Measurements from ENCODE around the gene BMP2. TPM values are rescaled to one million over a fixed set of nuclear protein-coding genes. Genes with fewer than 3 reads are reported as not detected.
A peak's percentile ranks its signal among the peaks of the same experiment; 100 is the strongest.

BMP2 gene
- total RNA-seq, 4 donors from 2014 or later = 1.6 to 4.3 (median 2.9) TPM

DNA sequence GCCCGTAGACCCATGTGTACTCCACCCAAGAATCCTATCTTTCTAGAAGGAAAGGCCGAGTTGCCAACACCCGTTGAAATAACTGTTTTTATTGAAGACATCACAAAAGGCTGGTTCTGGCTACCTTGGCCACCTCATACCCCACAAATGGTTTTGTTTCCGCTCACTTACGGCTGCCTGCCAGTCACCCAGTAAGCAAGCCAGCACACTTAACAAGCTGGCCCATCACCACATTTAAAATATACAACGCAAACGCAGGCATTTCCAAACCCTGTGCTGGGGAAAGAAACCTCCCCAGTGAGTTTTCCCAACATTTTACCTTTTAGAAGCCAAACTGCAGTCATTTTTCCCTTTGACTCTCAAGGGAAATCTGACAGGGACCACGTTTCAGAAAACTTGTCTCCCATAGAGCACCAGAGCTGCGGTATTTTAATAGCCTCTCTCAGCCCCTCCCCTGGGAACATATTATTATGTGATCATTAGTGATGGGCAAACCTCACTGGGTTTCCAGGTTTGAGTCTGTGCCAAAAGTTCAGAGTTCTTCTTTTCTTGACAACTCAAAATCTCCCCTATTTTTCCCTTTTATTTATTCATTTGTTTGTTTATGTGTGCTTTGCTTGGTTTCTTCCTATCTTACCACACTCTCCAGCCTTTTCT, 36.7 kb upstream of the BMP2 start:
- no peak for DNase-seq
- Histone ChIP-seq H3K4me3 (no peak overlapping the region), H3K27me3 (no peaks in the 10 kb centered on the region), H3K4me1 (no peaks in the 10 kb centered on the region), H3K27ac (peak overlapping the region in 3 of 4 donors; percentile 9 to 57 (median 51)), H3K36me3 (no peaks in the 10 kb centered on the region), H3K9me3 (no peaks in the 10 kb centered on the region)
- no peak for ATAC-seq
- in situ Hi-C loops (cut with MboI; ENCODE audit: low sequenced_read_pairs in 4 of 4) = no loop called here
- intact Hi-C loops (cut with DNase I; ENCODE audit: low total_unique reads) = no loop called here
- no peak for TF ChIP-seq POLR2A (IDR thresholded peaks at IDR 0.05)
- TF ChIP-seq, protein P1, sequence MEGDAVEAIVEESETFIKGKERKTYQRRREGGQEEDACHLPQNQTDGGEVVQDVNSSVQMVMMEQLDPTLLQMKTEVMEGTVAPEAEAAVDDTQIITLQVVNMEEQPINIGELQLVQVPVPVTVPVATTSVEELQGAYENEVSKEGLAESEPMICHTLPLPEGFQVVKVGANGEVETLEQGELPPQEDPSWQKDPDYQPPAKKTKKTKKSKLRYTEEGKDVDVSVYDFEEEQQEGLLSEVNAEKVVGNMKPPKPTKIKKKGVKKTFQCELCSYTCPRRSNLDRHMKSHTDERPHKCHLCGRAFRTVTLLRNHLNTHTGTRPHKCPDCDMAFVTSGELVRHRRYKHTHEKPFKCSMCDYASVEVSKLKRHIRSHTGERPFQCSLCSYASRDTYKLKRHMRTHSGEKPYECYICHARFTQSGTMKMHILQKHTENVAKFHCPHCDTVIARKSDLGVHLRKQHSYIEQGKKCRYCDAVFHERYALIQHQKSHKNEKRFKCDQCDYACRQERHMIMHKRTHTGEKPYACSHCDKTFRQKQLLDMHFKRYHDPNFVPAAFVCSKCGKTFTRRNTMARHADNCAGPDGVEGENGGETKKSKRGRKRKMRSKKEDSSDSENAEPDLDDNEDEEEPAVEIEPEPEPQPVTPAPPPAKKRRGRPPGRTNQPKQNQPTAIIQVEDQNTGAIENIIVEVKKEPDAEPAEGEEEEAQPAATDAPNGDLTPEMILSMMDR (IDR thresholded peaks at IDR 0.05 in 4 of 5, conservative IDR thresholded peaks at IDR 0.05 in 1 of 5) = no peak

DNA sequence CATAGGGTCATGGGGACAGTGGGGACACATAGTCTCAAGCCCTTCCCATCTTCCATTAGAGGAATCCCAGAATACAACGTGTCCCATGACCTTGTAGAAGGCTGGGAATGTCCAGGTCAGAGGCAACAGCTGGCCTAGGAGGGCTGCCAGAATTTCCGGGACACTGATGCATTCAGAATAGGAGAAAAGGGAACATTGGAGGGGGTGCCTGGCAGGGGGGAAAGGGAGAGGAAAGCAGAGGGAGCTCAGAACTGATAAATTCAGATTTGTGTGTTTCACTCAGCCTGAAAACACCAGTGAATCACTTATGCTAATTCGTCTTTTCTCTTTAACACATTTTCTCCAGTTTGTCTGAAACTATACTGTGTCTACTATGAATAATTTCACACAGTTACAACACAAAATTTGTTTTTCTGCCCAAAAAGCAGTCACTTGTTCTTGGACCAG, 35.5 kb upstream of the BMP2 start:
- H3K27ac ChIP-seq = peak overlapping the region; percentile 12 to 57 (median 50)
- H3K36me3 ChIP-seq = no peaks in the 10 kb centered on the region
- in situ Hi-C loops (cut with MboI; ENCODE audit: low sequenced_read_pairs in 4 of 4) = no loop called here
- TF ChIP-seq, protein P1 (IDR thresholded peaks at IDR 0.05 in 4 of 5, conservative IDR thresholded peaks at IDR 0.05 in 1 of 5) = no peak
- TF ChIP-seq POLR2A (IDR thresholded peaks at IDR 0.05) = no peak
- no peaks in the 10 kb centered on the region for H3K9me3 ChIP-seq
- peaks cover 0 to 4% of the 10 kb centered on the region in 2 donors for H3K4me1 ChIP-seq
- H3K4me3 ChIP-seq = no peak overlapping the region
- DNase-seq (peak; percentile 36 to 62), ATAC-seq (peak; percentile 71 to 73)
- intact Hi-C loops (cut with DNase I; ENCODE audit: low total_unique reads) = no loop called here
- H3K27me3 ChIP-seq = no peaks in the 10 kb centered on the region

GRCh38 chr20:6732851-6733250, 34.6 kb upstream of the BMP2 start:
- TF ChIP-seq POLR2A (IDR thresholded peaks at IDR 0.05) = no peak
- TF ChIP-seq, protein P1 (IDR thresholded peaks at IDR 0.05 in 4 of 5, conservative IDR thresholded peaks at IDR 0.05 in 1 of 5) = no peak
- intact Hi-C loops (cut with DNase I; ENCODE audit: low total_unique reads) (no loop called here), in situ Hi-C loops (cut with MboI; ENCODE audit: low sequenced_read_pairs in 4 of 4) (no loop called here)
- no peaks in the 10 kb centered on the region for H3K36me3 ChIP-seq
- H3K9me3 ChIP-seq = no peaks in the 10 kb centered on the region
- no peak overlapping the region for H3K4me3 ChIP-seq
- ATAC-seq (no peak), DNase-seq (no peak)
- H3K4me1 ChIP-seq = peaks cover 0 to 4% of the 10 kb centered on the region in 2 donors
- H3K27me3 ChIP-seq = no peaks in the 10 kb centered on the region
- peak overlapping the region in 1 of 4 donors; percentile 12 for H3K27ac ChIP-seq

- Histone ChIP-seq H3K27ac (peak overlapping the region in 1 of 4 donors; percentile 4), H3K9me3 (no peaks in the 10 kb centered on the region), H3K4me1 (peaks cover 0 to 5% of the 10 kb centered on the region in 2 donors), H3K27me3 (no peaks in the 10 kb centered on the region), H3K4me3 (no peak overlapping the region), H3K36me3 (no peaks in the 10 kb centered on the region)
- in situ Hi-C loops (cut with MboI; ENCODE audit: low sequenced_read_pairs in 4 of 4) = no loop called here
- TF ChIP-seq, protein P1 (IDR thresholded peaks at IDR 0.05 in 4 of 5, conservative IDR thresholded peaks at IDR 0.05 in 1 of 5) = no peak
- TF ChIP-seq POLR2A (IDR thresholded peaks at IDR 0.05) = no peak
- intact Hi-C loops (cut with DNase I; ENCODE audit: low total_unique reads) = no loop called here
- DNase-seq = no peak
- ATAC-seq = no peak
Measured at GRCh38 chr20:6733965-6734364, 33.5 kb upstream of the BMP2 start.

Measured in gastrocnemius medialis (tissue), 4 donors.